NCI-H1092 treated with DMSO at 0.1 percent for 48 hours (cell line): ENCODE measurements around the gene ZNF772.
"Not testable (repeated sequence)": the region's sequence is repeated elsewhere in the genome, so short reads cannot be mapped to it uniquely, and the experiment has no call there.

ENCODE experiments used
- DNase-seq: peaks from one replicate; lab custom pipeline; 2025; lab: John Stamatoyannopoulos, UW

The ZNF772 gene

GRCh38 chr19:57477191-57478008, at the start of gene ZNF772:
TSS of gene ZNF772 (minus strand) at chr19:57477566. CDS start at chr19:57477309, 257 bp downstream.
- peak; percentile 90 for DNase-seq

- not testable (repeated sequence) for DNase-seq
Measured at GRCh38 chr19:57518021-57518420, 40.7 kb upstream of the ZNF772 start.

- no peak for DNase-seq
Measured at GRCh38 chr19:57515255-57515654, 37.9 kb upstream of the ZNF772 start.

- no peak for DNase-seq
Measured at GRCh38 chr19:57512845-57513244, 35.5 kb upstream of the ZNF772 start.

- no peak for DNase-seq
Measured at GRCh38 chr19:57511484-57511883, 34.1 kb upstream of the ZNF772 start.

GRCh38 chr19:57506163-57506562, 28.8 kb upstream of the ZNF772 start:
- DNase-seq, result no peak

- DNase-seq, result not testable (repeated sequence)
Measured at GRCh38 chr19:57500400-57500799, 23.0 kb upstream of the ZNF772 start.

GRCh38 chr19:57499680-57500395, 22.5 kb upstream of the ZNF772 start, which contains the start of gene ZNF773:
TSS of gene ZNF773 (plus strand) at chr19:57499938. CDS start at chr19:57500081, 143 bp downstream.
- DNase-seq, result peak; percentile 83

GRCh38 chr19:57499332-57499679, 21.9 kb upstream of the ZNF772 start:
- not testable (repeated sequence) for DNase-seq

GRCh38 chr19:57488299-57488644, 10.9 kb upstream of the ZNF772 start:
- DNase-seq, result not testable (repeated sequence)

GRCh38 chr19:57487477-57488298, 10.3 kb upstream of the ZNF772 start, which contains the start of gene ZNF419:
TSS of gene ZNF419 (plus strand) at chr19:57487750. CDS start at chr19:57487951, 201 bp downstream.
- DNase-seq, result peak; percentile 37

GRCh38 chr19:57473646-57474045, 3.7 kb downstream of the ZNF772 start:
- no peak for DNase-seq

- DNase-seq, result no peak
Measured at GRCh38 chr19:57466489-57466888, 10.9 kb downstream of the ZNF772 start.

GRCh38 chr19:57465680-57466381, 11.5 kb downstream of the ZNF772 start:
- DNase-seq, result no peak

GRCh38 chr19:57452307-57452706, 25.1 kb downstream of the ZNF772 start:
- no peak for DNase-seq

GRCh38 chr19:57443121-57443696, 34.2 kb downstream of the ZNF772 start:
- DNase-seq, result no peak

- DNase-seq, result no peak
Measured at GRCh38 chr19:57441979-57442752, 35.2 kb downstream of the ZNF772 start.

GRCh38 chr19:57438925-57439324, 38.4 kb downstream of the ZNF772 start:
- no peak for DNase-seq

GRCh38 chr19:57437931-57438330, 39.4 kb downstream of the ZNF772 start:
- DNase-seq, result no peak

GRCh38 chr19:57436417-57436816, 40.9 kb downstream of the ZNF772 start:
- no peak for DNase-seq
